Stimulated activated CD4-positive, alpha-beta T cell treated with anti-CD3 and anti-CD28 coated beads, Interleukin-15, amount 100 ng/mL, for 24 hours (primary cell): ENCODE measurements around the gene LRIT2.
A peak's percentile ranks its signal among the peaks of the same experiment; 100 is the strongest.

Experiments
- DNase-seq: peaks from one replicate; pipeline ENCODE4 v3.0.0-alpha.2; 2020

The LRIT2 gene

DNA sequence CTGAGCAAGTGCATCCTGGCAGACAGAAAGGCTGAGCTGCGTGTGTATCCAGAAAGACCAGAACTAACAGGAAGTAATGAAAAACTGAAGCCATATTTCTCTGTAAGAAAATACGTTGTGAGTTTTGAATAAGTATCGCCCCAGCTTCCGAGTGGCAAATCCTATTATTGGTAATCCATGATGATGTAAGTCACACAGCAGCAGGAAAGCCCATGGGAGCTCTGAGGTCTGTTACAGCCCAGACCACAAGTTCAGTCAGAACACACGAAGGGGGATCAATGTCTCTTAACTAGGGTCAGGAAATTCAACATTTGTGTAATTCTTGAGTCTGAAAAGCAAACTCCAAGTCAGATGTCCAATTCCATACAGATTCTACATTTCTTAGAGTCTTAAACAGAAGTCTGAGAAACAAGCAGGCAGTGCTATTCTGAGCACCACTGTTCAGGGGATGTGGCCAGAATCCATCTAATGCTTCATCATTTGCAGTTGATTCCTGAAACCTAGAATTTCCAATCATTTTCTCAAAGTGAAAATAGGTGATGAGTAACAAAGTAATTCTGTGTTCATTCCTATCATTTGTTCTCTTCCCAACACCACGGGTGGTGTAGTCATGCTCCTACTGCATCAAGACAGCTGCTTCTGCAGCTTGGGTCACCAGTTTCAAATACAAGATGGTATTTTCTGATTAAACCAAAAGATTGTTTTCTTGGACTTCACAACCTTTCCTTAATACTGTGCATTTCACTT is at the start of gene LRIT2:
Gene LRIT2 (minus strand): TSS at position 118 of the 747 bp plus-strand sequence. CDS start 24 bp downstream, at position 94.
- DNase-seq, result no peak

GRCh38 chr10:84270708-84271107 is 45.4 kb upstream of the LRIT2 start:
- DNase-seq, result no peak

DNA sequence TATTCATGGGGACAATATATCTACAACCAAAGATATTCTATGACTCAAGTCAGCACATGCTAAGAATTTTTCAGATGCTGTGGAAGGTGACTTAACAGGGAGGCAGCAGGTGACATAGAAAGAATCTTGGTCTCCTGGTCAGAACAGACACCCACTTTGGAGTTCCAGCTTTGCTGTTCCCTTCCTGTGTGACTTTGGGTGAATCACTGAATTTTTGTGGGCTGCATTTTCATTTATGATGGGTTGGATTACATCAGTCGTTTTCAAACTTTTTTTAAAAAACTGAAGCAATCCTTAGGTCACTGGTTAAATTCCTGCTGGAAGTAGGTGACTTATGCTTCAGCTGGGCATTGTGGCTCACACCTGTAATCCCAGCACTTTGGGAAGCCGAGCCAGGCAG is 44.4 kb upstream of the LRIT2 start:
- DNase-seq, result no peak

DNA sequence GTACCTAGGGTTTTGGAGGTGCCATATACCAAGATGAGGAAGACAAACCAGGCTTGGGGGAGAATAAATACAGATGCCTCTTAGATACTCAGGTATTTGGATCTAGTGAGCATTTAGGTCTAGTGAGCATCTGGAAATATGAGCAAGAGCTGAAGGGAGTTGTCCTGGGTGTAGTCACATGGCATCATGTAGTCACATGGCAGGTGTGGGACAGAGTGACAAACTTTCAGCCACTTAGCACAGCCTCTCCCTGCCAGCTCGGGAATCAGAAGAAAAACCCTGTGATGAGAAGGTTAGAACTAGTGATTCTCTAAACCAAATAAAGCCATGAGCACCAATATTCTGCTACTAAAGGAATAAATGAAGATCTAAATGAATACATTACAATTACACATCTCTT is 43.8 kb upstream of the LRIT2 start:
- no peak for DNase-seq

- DNase-seq, result peak; percentile 88
Observed at GRCh38 chr10:84267503-84268126, 42.3 kb upstream of the LRIT2 start.

DNA sequence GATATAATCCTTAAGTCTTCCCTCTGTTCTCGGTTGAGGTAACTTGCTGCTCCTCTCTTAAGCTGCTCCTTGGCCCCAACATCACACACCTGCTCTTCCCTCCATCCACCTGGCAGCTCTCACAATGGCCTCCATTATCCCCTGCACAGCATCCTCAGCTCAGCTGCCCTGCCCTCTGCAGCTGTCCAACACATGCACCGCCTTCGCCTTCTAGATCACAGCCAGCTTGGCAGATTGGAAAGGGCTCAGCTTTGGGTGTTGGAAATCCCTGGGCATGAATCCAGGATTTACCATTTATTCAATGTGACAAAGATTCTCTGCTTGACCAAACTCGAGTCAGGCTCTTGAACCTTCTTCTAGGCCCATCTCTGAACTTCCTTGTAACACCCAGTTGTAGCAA is 40.1 kb upstream of the LRIT2 start:
- no peak for DNase-seq

DNA sequence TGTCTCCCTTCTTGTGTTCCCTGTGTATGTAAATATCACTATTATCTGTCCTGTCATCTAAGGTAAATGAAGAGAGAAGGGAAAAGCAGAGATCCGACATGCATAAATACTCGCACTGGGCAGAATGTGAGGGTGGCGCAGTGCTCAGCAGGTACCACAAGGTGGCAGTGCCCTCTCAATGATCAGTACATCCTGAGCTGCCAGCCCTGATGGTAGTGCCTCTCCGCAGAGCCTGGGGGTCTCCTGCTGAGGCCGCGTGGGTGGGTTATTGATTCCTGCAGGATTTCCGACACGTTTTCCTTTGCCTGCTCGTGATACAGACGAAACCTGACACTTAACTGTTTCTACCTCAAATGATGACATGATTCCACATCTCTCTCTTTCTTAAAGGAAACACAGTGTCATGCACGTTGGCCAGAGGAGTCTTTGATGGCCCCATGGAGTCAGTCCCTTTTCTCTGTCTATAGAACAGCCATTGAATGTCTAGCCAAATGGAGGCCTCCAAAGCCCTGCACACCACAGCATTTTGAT is 39.3 kb upstream of the LRIT2 start:
- peak; percentile 80 for DNase-seq

DNA sequence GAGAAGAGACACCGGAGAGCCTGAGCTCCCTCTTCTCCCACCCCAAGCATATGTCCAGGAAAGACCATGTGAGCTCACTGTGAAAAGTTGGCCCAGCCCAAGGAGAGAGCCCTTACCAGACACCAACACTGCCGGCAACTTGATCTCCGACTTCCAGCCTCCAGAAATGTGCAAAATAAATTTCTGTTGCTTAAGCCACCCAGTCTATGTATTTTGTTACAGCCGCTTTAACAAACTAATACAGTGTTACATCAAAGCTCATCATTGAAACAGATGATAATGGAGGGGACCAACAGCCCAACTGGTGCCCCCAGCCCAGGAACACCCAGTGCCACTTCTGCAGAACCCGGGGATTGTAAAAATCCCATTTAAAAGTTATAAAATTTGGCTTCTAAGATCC is 38.4 kb upstream of the LRIT2 start:
- no peak for DNase-seq

DNA sequence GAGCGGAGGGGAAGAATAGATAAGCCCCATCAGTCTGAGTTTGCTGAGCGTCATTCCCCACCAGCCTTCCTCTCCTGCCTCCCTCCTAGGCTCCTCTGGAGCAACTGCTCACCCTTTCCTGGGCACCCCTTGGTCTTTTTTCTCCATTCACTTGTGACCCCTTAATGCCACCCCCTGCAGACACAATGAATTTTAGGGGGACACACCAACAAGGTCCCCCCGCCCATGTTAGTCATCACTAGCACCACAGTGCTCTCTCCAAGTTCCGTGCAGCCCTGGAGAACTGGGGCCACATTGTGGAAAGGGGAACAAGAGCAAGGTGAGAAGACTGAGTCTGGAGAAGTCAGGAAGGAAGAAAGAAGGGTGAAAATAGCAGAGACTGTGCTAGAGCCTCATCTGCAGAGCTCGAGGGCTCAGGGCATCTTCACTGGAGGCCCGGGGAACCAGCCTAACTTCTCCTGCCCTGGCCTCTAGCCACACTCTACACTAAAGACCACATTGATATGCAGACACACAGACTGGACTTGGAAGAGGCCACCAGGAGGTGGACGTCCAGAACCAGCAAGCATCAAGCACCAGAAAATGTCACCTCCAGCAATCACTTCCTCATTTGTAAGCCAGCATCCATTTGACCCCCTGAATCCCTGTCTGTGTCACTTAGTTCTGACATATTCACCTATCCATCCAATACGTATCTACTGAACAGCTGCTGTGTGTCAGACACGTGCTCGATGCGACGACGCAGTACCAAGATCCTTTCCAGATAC is 37.0 kb upstream of the LRIT2 start:
- no peak for DNase-seq

- DNase-seq, result no peak
Observed at GRCh38 chr10:84261236-84261915, 36.0 kb upstream of the LRIT2 start.

GRCh38 chr10:84258034-84258695 is 32.8 kb upstream of the LRIT2 start:
- DNase-seq, result no peak

GRCh38 chr10:84257343-84258020 is 32.1 kb upstream of the LRIT2 start:
- DNase-seq, result no peak

GRCh38 chr10:84256510-84257342 is 31.4 kb upstream of the LRIT2 start:
- peak; percentile 75 for DNase-seq

- no peak for DNase-seq
Observed at GRCh38 chr10:84254552-84255478, 29.5 kb upstream of the LRIT2 start.

GRCh38 chr10:84248794-84249193 is 23.4 kb upstream of the LRIT2 start:
- DNase-seq, result no peak

DNA sequence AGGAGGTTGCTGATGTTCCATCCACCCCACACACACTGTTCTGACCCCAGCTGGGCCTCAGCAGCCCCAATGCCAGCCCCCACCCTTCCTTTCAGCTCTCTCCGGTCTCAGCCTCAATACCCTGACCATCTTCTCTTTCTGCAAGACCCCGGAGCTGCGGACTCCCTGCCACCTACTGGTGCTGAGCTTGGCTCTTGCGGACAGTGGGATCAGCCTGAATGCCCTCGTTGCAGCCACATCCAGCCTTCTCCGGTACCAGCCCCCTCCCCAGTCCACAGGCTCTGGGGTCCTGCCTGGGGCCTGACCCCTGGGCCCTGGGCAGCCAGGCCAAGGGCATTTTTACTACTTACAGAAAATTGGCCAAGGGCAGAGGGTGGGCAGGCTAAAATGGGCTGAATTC is 22.2 kb upstream of the LRIT2 start:
- no peak for DNase-seq

DNA sequence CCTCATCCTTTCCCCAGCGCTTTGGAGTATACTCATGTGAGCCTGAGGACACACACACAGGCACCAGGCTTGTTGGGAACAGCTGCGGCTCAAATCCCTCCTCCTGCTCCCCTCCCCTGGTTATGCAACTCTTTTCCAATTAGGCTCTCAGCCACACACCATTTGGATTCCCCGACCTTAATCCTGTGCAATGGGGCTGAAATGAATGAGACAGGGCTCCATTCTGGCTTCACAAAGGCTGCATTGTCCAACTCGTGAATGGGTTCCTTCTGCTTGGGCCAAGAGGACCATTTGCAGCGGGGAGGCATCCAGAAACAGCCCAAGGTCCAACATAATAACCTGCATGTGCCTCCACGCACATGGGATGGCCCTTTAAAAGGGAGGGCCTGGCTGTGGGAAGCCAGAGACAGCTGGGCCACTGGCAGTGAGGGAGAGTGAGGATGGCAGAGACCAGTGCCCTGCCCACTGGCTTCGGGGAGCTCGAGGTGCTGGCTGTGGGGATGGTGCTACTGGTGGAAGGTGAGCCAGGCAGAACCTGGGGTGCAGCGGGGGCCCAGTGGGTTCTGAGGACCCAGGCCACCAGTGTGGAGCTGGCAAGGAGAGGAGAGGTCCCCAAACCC is 19.4 kb upstream of the LRIT2 start, which contains the start of gene RGR:
Gene RGR (plus strand): TSS at position 403 of the 620 bp plus-strand sequence. CDS start 38 bp downstream, at position 441.
- DNase-seq, result no peak

GRCh38 chr10:84243759-84244158 is 18.4 kb upstream of the LRIT2 start:
- DNase-seq, result no peak

DNA sequence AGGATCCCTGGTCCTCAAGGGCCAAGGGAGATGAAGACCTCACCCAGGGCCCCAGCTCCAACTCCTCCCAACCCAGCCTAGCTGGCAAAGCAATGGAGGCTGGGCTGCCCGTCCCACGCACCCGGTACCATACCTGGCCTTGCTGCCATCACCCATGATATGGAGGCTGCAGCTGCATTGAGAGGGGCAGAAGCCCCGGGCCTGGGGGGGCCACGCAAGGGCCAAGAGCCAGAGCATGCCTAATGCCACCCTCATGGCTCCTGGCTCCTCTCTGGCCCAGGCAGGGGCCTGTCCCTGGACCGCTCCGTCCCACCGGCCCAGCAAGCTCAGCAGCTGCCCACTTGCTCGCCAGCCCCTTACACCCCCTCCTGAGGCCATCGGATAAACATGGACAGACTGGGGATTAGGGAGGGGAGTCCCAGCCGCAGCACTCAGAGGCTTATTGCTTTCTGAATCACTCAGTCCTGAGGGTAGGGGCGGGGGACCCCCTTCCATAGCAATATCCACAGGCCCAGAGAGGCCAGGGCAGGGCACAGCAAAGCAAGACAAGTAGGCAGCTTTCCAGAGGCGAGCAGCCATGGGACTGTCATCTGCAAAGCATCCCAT is 15.9 kb upstream of the LRIT2 start, which contains the start of gene LRIT1:
Gene LRIT1 (minus strand): TSS at position 362 of the 606 bp plus-strand sequence. CDS start 107 bp downstream, at position 255.
- DNase-seq, result no peak
